GOT3 (cell line): ENCODE measurements around the gene SNAP47.

Experiments used
- DNase-seq: peaks from one replicate; lab custom pipeline; 2025; ENCODE audit warnings: mixed read lengths; lab: John Stamatoyannopoulos, UW

The SNAP47 gene

DNA sequence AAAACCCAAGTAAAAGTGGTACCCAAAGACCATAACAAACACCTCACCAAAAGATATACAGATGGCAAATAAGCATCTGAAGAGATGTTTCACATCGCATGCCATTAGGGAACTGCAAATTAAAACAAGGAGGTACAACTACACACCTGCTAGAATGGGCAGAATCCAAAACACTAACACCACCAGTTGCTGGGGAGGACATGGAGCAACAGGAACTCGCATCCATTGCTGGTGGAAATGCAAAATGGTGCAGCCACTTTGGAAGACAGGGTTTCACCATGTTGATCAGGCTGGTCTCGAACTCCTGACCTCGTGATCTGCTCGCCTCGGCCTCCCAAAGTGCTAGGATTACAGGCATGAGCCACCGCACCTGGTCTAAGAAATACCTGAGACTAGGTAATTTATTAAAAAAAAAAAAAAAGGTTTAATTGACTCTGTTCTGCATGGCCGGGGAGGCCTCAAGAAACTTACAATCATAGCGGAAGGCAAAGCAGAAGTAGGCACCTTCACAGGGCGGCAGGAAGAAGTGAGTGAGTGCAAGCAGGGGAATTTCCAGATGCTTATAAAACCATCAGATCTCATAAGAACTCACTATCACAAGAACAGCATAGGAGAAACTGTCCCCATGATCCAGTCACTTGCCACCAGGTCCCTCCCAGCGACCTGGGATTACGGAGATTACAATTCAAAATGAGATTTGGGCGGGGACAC is 50.0 kb downstream of the SNAP47 start:
- no peak for DNase-seq

GRCh38 chr1:227785805-227786671 is 50.8 kb downstream of the SNAP47 start:
- DNase-seq = no peak

GRCh38 chr1:227786673-227787512 is 51.7 kb downstream of the SNAP47 start:
- no peak for DNase-seq

GRCh38 chr1:227787513-227788270 is 52.5 kb downstream of the SNAP47 start:
- DNase-seq = peak; percentile 91

DNA sequence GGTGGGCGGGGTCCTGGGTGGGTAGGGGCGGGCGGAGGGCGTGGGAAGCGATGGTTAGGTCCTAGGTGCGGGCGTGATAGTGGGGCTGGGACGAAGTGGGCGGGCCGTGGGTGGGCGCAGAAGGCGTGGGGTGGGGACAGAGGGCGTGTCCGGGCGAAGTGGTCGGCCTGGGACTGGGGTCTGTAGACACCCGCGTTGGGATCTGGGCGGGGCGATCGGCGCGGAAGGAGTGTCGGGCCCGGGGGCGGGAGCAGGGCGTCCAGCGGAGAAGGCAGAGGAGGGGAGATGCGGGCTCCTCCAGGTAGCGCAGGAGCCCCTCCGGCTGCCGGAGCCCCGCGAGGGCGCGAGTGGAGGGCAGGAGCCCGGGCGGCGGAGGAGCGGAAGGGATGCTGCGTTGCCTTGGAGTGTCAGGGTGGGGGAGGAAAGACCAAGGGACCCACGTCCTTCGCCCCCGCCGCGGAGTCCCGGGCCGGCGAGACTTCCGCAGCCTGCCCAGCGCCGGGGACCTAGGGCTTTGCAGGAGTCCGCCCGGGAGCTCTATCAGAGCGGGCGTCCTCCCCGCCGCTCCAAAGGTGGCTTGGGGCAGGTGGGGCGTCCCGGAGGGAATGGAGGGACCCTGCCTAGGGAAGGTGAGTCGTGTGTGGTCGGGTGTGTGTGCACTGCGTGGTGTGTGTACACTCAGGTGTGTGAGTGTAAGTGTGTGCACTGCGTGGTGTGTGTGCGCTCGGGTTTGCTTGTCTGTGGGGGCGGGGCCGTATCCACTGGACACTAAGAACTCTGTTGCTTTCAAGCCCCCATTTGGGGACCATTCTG is 53.2 kb downstream of the SNAP47 start:
- DNase-seq = no peak

GRCh38 chr1:227789084-227790033 is 54.1 kb downstream of the SNAP47 start:
- no peak for DNase-seq

DNA sequence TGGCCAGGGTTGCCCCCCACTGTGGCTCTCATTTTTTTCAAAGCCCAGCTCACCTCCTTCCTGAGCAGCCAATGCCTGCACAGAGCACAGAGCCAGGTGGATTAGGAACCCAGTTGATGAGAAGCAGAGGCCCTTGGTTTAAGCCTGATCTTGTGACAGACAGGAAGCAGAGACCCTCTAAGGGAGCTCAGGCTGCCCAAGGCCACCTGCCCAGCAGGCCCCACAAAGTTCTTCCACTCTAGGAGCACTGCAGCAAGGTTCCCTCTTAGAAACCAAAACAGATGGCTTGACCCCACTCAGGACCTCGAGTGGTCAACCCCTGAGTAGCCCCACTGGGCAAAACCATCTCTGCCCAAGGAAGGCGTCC is 54.8 kb downstream of the SNAP47 start:
- DNase-seq = no peak

- DNase-seq = no peak
These were observed 55.6 kb downstream of the SNAP47 start for GRCh38 chr1:227790868-227791267.

DNA sequence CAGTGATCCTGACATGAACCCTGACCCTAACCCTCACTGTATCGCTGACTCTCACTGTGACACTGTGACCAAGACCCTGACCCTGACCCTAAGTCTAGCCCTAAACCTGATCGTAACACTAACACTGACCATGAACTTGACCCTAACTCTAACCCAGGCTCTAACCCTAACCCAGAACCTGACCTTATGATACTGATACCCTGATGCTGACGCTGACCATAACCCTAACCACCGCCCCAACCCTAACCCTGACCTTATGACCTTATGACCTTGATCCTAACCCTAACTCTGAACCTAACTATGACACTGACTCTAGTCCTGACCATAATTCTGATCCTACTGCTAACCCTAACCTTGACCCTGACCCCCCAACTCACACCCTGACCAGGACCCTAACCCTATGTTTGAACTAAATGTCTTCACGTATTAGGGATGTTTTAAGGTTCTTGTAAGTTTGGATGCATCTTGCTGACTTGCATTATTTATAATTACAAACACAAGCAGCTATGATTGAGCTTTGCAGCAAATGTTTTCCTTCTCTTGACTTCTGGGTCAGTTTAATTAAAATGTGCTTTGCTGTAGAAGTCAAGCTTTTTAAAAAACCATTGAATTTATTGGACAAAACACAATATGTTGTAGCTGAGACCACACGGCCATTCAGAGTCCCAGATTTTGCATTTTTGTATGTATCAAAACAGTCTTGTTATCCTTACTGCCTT is 56.3 kb downstream of the SNAP47 start:
- no peak for DNase-seq

DNA sequence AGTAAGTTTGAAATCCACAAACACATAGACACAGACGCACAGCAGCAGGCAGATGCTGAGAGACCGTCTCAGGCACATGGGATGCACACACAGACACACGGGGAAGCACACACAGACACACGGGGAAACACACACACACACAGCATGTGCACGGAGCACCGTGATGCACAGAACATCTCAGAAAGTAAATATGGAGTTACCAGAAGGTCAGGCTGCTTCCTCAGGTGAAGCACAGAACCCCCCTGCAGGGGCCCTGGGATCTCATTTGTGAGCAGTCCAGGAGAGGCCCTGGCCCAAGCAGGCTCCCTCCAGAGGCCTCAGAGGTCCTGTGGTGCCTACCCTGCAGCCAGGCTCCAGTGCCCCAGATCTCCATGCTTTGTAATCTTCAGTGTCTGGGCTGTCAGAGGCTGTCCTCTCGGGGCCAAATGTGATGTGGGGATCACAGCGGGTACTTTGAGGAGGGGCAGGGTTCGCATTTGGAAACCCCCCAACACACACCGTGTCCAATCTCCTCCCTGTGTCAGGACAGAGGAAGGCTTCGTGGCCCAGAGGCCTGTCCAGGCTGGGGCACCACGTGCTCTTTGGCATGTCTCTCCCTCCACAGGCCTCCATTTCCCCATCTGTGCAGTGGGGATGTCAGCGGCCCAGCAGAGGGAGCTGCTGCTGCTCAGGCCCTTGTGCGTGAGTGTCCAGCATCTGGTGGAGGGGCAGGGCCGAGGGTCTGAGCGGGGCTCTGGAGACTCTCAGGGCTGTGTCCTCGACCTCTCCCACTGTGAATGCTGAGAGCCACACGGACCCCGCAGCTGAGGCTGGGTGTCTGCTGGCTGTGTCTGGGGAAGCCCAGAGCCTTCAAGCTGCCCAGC is 57.2 kb downstream of the SNAP47 start:
- DNase-seq = no peak

GRCh38 chr1:227793079-227793947 is 58.1 kb downstream of the SNAP47 start:
- no peak for DNase-seq

GRCh38 chr1:227793948-227794816 is 58.9 kb downstream of the SNAP47 start:
- DNase-seq = peak; percentile 80

DNA sequence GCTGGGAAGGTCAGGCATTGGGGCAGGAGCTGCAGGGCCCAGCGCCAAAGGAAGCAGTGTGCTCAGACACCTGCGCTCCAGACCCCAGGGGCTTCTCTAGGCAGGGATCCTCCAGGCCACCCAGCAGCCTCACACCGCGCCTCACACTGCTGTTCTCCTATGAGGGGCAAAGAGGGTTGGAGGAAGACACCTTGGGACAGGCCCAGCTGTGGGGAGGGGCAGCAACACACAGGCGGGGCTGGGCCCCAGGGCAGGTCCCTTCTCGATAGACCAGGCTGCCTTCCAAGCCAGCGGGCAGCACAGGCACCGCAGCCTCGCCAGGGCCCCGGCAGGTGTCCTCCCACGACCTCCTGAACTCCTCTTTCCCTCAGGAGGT is 59.6 kb downstream of the SNAP47 start:
- no peak for DNase-seq

DNA sequence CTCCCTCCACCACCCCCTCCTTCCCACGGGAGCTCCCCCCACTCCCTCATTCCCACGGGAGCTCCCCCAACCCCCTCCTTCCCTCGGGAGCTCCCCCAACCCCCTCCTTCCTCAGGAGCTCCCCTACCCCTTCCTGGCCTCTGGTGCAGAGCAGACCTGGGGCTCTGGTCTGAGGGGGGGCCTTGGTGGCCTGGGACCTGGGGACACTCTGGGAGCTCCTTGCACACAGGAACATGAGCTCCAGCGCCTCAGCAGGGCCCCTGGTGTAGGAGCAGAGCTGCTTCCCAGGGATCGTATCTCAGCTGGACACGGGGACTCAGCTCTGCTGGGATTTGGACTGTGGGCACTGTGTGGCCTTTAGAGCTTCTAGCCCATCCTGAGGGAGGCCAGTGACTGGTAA is 60.5 kb downstream of the SNAP47 start:
- DNase-seq = no peak

DNA sequence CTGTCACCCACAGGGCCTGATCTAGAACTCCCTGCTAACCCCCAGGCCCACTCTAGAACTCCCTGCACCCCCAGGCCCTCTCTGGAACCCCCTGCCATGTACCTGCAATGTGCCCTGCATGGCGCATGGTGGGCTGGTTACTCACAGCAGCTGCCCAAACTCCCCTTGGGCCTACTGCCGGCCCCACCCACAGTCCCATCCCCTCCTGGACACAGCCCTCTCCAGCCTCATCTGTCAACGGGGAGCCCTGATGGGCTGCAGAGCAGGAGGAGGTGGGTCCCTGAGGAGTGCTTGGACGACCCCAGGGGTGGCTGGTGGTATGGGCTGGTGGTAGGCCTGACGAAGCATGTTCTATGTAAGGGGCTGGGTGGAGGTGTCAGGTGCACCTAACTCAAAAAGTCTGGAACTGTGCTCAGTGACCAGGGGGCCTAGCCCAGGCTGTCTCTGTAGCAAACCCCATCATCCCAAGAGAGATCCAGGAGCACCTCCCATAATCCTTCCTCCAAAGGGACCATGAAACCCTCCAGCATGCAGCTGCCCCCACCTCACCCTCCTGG is 61.2 kb downstream of the SNAP47 start:
- DNase-seq = no peak

DNA sequence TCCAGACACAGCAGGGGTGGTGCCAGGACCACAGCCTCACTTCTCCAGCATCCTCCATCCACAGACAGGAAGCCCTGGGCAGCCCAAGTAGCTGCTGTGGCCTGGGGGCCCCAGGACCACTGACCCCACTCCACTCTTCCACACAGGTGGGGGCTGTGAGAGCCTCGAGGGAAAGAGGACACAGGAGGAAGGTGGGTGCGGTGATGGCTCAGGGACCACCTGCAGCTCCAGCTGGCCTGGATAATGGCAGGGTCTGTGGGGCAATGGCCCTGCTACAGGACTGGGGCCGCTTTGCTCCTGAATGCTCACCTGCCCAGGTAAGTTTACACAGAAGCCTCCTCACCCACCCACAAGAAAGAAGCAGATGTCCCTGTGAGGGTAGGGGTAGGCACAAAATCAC is 61.9 kb downstream of the SNAP47 start:
- DNase-seq = no peak
